GM04503 (cell line): ENCODE measurements around the gene GOLIM4.

Source experiments
- DNase-seq: peaks from one replicate; pipeline ENCODE4 v3.0.0-alpha.2; 2012; ENCODE audit warnings: low read depth

The GOLIM4 gene

GRCh38 chr3:167989066-167989465, 106.7 kb downstream of the GOLIM4 start:
- DNase-seq = no peak

DNA sequence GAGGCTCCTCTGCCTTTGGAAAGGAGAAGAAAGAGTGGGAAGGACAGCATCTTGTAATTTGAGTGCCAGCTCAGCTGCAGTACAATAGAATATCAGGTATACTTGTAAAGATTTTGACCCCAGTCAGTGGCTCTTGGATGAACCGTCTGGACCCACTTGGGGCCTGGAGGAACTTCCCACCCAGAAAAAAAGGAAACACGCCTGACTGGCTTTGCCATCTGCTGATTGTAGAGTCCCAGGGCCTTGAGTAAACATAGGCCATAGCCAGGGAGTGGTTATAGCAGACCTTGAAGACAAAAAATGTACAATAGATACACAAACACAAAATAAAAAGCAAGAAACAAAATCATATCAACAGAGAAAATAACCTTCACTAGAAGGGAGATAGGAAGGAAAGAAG, 112.1 kb downstream of the GOLIM4 start:
- no peak for DNase-seq

DNA sequence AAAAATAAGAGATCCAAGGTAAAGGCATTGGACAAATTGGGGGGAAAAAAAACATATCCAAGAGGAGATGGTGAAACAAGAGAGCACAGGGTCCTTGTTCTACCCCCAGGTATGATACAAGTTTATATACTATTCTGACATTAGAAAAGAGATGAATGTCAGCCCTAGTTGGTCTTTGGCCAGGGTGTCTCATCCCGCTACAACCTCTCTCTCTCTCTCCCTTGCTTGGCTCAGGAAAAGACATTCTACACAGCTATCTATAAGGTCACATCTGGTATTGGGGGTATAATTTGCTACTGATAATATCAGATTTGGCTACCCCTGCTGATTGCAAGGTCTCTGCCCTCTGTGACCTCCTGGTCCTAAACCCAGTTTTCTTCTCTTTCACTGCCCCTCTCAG, 117.2 kb downstream of the GOLIM4 start:
- no peak for DNase-seq

DNA sequence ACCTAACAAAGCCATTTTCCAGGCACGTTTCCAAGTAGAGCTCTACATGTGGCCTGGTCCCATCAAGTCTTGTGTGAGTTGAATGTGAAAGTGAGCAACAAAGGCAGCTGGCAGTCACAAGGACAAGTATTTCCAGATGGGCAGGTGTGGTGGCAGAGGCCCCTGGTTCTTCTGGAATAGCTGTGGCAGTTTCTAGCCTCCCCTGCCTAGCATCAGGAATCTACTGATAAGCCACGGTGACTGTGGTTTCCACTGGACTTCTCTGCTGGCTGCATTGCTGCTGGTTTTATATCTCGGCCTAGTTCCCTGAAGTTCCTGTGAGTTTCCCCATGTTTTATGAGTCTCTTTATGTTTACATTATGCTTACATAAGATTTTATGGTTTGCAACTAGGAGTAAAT, 117.7 kb downstream of the GOLIM4 start:
- no peak for DNase-seq

DNA sequence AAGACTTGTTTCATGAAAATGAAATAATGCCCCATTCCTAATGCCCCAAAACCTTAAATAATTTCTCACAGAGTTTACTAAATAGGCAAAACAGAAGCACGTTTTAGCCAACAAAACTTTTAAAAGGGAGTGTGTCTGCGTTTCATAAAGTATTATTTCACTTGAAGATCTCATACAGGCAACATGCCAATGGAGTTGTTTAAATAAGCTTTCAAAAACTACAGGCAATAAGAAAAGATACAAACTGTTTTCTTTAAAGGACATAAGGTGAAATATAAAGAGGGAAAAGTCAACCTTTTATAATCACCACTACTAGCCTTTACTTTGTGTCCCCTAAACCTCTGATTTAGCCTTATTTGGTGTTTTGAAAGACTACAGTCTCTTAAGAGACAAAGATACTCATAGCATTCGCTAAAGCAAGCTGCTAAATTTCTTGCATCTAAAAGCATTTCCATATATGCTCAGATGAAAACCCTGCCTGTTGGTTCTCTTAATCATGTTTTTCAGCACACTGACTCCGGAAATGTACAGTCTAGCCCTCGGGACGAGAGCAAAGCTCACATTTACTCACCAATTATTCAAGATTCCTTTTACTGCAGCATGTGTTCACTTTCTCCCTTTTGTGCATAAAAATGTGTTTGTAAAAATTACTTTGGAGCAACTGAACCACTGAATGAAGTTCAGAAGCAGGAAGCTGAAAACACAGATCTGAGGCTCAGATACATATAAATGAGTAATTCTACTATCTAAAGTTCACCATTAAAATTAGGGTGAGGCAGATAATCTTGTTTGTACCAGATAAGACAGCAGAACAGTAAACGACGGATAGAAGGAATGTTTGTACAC, 119.0 kb downstream of the GOLIM4 start:
- DNase-seq = no peak

DNA sequence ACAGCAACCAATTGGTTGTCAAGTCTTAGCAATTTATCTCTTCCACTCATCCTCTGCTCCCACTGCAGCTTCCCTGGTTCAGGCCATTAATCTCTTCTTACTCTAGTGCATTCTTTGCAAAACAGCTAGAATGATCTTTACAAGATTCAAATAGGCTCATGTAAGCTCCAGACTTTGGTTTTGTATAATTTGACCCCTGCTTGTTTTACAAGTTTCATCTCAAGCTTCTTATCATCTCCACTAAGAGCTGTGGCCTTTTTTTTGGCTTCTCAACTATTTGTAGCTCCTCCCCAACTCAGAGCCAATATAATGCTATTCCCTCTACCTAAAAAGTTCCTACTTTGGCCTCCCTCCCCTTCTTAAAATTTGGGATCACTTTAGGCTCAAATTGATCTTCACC, 121.8 kb downstream of the GOLIM4 start:
- DNase-seq = no peak

- DNase-seq = no peak
Measured at GRCh38 chr3:167973046-167973445, 122.7 kb downstream of the GOLIM4 start.

DNA sequence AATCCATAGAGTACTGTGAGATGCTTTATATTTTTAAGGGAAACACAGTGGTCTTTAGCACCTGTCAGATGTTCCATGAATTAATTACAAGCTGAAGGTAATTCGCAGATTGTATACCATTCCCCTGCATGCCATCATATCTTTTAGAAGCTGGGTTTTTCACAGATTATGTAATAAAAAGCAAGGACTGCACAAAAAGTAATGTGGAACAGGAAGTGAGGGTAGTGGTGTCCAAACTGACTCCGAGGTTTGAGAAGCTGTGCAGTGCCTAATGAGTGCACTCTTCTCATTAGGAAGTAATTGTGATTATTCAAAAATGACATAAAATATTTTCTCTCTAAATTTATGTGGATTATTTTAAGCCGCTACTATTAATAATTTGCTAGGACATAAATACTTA, 123.2 kb downstream of the GOLIM4 start:
- DNase-seq = no peak

- DNase-seq = no peak
Measured at GRCh38 chr3:167969548-167969947, 126.2 kb downstream of the GOLIM4 start.

DNA sequence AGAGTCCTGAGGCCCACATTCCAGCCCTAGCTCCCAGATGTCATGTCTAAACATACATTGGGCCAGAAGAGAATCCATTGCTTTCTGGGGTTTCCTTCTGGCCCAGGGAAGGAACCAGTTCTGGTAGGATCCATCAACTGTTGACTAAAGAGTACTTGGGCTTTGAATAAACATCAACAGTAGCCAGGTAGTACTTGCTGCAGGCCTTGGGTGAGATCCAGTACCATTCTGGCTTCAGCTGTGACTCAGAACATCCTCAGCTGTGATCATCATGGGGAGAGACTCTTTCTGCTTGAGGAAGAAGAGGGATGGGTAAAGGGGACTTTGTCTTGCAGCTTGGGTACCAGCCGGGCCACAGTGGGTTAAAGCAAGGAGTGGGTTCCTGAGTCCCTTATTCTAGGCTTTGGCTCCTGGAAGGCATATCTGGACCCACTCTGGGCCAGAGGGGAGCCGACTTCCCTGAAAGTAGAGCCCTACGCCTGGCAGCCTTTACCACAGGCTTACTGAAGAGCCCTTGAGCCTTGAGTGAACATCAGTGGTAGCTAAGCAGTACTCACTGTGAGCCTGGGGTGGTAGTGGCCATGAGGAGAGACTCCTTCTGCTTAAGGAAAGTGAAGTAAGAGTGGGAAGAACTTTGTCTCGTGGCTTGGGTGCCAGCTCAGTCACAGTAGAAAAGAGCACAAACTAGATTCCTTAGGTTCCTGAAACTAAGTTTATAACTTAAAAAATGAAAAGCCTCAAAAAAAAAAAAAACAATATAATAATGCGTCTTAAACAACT, 128.3 kb downstream of the GOLIM4 start:
- DNase-seq = no peak
